GM18511 (cell line): ENCODE data around the gene ZNF277.

Source experiments
- ATAC-seq: cut with Tn5 transposase; IDR thresholded peaks from one replicate; pipeline ENCODE4 v1.9.1; 2021; ENCODE audit warnings: mild to moderate bottlenecking, moderate library complexity; ENCODE audit not compliant: unreplicated experiment

ZNF277 gene, protein sequence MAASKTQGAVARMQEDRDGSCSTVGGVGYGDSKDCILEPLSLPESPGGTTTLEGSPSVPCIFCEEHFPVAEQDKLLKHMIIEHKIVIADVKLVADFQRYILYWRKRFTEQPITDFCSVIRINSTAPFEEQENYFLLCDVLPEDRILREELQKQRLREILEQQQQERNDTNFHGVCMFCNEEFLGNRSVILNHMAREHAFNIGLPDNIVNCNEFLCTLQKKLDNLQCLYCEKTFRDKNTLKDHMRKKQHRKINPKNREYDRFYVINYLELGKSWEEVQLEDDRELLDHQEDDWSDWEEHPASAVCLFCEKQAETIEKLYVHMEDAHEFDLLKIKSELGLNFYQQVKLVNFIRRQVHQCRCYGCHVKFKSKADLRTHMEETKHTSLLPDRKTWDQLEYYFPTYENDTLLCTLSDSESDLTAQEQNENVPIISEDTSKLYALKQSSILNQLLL

DNA sequence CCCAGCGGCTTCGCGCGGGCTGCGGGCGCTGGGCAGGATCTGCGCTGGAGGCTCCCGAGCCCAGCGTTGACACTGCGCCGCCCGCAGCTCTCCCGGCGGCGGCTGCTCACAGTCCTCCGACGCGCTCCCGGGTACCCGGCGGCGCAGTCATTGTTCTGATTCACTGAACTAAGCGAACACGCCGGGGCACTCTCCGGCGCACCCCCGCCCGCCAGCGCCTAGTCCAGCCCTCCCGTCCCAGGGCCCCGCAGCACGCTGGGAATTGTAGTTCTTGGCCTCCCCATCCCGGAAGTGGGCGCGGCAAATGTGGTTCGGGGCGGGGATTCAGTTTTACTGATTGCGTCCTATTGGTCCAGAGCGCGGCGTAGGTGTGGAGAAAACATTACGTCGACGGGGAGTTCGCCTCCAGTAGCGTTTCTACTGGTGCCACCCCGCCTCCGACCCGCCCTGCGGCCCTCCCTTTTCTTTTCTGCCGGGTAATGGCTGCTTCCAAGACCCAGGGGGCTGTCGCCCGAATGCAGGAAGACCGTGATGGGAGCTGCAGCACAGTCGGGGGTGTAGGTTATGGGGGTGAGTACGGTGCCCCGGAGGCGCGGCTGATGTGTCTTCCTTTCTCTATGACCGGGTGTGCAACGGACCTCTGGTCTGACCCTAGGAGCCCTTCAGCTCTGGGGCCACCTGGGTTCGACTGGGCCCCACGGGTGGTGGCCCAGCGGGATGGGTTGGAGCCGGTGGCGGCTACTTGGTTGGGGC lies at the start of gene ZNF277, which contains the start of gene DOCK4:
TSS of gene ZNF277 (plus strand) at position 458 of the 753 bp plus-strand sequence. CDS start at position 480, 22 bp downstream.
TSS of gene DOCK4 (minus strand) at position 162 of the 753 bp plus-strand sequence. CDS start 261 bp downstream, outside the sequence.
- peak; percentile 94 for ATAC-seq

DNA sequence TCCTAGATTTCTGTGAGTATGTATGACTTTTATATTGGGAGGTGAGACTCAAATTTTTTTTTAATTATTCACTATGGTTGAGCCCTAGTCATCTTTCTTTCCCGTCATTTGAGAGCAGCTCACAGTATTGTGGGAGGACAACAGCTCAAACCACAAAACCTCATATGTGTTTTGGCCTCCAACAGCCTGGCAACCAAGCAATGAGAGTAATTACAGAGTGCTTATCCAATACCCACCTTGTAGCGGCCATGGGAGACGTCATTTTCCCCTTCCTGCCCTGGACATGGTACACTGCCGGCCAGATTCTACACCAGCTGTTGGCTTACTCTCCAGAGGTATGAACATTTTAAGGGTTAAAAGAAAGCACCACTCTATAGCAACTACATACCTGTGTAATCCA lies 49.4 kb upstream of the ZNF277 start:
- ATAC-seq, result no peak

DNA sequence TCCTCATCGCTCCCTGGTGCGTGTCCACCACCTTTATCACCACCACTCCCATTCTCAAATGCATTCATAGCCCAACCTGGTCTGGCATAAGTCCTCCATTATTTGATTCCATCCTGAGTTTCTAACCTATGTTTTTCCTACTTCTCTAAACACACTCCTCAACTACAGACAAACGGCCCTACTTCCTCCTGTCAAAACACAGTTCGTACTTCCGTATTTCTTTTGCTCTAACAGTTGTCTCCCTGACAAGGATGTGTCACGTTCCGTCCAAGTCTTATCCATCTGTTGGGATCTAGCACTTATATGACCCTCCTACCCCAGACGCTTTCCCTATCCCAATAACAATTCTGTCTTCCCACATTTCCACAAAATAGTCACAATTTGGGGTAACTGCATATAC lies 47.1 kb upstream of the ZNF277 start:
- ATAC-seq, result no peak

DNA sequence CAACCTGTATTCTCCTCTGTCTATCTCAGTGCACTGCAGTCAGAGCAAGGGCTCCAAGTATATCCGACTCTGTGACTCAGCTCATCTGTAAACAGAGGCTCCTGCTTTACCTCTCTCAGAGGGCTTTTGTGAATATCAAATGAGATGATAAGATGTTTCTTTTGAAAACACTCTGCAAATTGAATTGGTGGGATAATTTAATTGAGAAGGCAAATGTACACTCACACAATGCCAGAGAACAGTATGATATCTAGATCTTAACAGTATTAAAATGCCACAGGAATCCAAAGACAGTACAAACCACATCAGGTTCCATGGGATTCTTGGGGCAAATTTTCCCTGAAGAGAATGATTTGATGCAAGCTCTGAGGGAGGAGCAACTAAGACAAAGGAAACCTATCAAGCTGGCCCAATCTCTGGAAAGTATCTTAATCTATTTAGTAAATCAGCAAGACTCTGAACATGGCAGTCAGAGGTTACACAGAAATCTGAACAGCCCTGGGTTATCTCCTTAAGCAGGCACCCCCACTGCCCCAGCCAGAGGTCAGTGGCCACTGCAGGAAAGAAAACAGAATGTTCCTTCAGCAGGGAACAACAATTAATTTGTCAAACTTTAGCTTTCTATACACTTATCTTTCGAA lies 46.2 kb upstream of the ZNF277 start:
- ATAC-seq, result no peak

DNA sequence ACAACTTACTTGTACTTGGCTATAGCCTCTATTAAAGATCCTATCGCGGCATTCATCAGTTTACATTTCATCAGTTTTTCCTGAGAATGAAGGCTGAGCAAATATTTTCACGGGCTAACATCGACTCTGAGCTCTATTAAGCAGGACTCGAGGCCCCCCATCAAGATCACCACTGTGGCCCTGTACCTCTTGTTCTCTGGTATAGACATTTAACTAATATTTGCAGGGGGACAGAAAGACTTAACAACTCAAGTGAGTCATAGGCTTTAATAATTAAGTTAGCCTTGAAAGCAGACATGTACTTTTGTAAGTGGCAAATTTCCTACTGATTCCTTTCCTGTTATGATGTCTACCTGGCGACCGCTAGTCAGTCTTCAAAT lies 45.7 kb upstream of the ZNF277 start:
- no peak for ATAC-seq

DNA sequence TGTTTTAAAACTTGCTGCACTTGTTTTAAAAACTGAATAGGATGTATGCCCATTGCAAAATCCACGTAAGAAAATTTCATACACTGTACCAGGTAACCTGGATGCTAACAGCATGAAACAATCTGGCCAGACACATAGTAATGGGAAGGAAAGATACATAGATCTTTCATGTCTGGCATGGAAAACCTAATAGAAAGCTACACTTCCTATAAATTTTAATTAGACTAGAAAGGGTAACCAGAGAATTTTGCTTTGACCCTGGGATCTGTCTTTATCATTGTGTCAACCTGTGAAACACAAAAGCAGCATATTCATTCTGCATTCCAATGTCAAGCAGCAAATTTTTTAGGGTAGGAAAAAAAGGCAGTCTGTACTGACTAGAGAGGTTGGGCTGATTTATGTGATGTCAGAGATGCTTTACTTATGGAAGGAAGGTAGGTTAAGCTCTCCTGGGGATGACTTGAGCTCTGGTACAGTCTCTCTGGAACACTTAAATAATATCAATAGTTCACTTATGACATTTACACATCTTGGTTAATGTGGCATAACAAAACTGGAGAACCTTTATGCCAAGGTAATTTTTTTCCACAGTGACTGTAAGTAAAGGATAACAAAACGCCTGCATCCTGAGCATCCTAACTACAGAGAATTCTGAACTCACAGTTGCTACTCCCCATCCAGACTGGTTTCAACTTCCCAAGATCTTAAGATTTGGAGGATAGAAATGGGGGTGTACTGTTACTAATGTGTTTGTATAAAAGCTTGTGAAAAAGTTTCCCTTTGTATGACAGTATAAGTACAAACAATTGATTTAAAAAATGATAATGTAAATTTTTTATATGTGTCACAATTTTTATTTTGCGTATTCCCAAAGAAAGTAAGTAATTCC lies 45.0 kb upstream of the ZNF277 start:
- no peak for ATAC-seq

DNA sequence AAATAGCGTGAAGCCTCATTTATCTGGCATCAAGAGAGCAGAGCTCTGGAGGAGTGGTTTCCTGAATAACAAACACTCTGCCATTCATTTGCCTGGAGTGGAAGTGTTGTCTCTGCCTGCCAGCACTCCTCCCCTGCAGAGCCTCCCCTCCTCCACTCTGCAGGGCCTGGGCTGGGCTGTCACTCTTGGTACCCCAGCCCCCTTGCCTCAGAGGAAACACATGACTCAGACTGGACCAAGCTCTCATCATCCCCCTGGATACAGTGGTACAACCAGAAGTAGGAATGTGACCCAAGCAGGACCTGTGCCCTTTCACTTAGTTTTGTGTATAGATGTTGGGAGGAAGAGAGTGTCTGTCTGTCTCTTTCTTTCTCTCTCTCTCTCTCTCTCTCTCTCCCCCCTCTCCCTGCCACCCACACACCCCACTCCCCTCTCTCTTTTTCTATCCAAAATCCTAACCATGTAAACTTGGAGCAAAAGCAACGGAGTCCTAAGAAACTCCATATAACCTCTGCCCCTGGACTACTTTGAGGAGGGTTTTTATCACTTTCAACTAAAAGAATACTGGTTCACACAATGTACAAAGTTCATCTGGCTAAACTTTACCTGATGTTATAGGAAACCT lies 44.2 kb upstream of the ZNF277 start:
- ATAC-seq, result no peak

DNA sequence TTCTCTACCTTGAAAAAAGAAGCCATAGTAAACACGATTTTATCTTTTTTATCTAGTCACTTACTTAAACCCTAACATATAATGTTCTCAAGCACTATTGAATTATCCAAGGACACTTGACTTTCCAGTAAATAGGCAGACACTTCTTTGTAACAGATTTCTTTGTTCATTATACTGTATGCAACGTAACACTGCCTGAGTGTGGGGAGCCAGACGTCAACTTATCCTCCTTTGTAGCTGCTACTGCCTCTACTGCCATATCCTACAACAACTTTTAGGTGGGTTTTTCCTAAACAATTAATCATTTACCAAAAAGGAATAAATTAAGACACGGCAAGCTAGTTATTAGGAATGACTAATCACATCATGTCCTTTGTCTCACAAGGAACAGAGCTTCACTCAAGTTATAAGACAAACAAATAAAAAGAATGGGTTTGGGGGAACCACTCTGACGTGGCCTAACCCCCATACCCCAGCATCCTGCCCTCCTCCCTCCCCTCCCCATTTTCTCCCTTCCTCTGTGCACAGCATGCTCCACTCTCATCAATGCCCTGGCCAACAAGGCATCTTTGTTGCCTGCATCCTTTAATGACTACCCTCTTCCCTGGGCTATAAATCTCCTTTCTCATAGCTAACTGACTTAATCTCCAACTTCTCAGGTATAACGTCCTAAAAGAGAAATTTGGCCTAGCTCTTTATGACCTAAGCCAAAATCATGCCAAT lies 43.5 kb upstream of the ZNF277 start:
- ATAC-seq, result no peak

DNA sequence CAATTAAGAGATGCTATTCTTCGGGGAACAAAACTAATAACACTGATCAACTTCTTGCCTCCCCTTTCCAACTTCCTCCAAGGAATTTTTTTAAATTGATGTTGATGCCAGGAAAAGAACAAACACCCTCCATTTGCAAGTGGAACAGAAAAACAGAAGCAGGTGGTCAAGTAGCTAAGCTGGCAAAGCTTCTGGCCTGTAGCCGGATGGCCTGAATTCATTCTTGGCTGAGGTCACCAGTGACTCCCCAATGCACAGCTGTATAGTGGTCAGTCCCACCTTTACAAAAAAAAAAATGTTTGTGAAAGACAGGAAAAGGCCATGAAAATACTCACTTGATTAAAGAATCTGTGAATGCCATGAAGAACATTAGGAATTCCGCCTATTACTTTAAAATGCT lies 39.3 kb upstream of the ZNF277 start:
- ATAC-seq, result no peak

DNA sequence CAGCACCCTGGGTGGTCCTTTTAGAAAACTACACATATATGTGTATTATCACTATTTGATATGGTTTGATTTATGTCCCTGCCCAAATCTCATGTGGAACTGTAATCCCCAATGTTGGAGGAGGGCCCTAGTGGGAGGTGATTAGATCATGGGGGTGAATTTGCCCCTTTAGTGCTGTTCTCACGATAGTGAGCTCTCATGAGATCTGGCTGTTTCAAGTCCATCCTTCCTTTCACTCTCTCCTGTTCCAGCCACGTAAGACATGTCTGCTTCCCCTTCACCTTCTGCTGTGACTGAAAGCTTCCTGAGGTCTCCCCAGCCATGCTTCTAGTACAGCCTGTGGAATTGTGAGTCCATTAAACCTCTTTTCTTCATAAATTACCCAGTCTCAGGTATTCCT lies 37.6 kb upstream of the ZNF277 start:
- no peak for ATAC-seq

DNA sequence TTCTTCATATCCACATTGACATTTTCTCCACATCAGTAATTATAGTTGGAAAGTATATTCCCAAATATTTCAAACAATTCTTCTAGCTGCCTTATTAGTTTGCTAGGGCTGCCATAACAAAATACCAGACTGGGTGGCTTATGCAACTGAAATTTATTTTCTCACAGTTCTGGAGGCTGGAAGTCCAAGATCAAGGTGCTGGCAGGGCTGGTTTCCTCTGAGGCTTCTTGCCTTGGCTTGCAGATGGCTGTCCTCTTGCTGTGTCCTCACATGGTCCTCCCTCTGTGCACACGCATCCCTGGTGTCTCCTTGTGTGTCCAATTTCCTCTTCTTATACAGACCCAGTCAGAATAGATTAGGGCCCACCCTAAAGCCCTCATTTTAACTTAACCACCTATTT lies 34.8 kb upstream of the ZNF277 start:
- ATAC-seq, result no peak

DNA sequence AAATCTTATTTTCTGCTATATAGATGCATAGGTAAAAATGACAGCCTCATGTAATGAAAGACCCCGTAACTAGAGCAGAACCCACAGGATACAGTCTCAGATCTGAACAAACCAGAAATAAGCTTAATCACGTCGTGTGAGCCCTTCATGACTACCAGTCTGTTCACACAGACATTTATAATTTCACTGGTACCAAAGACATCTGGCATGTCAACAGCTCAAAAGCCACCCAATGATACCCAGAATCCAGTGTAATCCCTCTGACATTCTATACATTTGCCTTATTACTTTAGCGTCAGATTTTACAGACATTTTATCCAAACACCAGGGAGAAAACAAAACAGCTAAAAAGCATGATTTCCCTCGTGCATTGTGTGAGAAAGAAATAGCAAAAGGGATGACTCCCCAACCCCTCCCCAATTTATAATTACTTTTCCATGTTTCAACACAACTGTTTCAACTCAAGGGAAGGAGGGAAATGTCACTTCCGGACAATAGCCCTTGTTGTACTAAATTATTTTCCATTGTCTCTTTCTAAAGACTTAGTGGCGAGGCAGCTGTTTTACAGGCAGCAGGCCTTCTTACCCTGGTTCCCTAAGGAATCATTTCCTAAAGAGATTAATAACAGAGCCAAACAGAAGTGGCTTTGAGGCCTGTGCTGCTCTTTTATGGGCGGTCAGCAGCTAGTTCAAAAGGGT lies 33.5 kb upstream of the ZNF277 start:
- ATAC-seq, result no peak

DNA sequence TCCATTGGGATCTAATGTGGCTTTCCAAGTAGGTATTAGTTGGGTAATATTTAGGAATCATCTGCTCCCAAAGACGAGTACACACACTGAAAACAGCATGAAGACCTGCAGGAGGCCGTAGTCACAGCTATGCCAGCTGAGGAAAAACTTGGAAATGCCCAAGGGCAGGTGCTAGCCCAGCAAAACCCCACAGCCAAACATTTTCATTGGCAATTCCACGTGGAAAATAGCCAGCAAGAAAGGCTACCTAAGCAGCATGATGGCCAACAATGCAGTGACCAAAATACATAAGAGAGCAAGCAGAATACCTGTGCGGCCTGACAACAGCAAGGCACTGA lies 33.0 kb upstream of the ZNF277 start:
- ATAC-seq, result no peak

DNA sequence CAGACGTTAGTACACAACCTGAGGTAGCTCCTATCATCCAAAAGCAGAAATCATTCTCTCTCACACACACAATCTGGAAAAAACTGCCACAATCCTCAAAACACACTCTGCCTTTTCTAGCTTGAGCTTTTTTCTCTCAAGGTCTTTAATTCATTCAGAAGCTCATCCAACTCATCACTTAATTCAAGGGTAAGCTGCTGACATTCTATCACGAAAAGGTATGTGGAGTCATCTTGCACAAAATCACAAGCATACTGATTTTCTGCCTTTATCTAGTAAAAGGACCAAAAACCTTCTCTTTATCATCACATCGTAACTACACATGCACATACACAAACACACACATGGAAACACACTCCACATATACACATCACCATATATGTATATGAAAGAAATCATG lies 32.3 kb upstream of the ZNF277 start:
- ATAC-seq, result no peak

DNA sequence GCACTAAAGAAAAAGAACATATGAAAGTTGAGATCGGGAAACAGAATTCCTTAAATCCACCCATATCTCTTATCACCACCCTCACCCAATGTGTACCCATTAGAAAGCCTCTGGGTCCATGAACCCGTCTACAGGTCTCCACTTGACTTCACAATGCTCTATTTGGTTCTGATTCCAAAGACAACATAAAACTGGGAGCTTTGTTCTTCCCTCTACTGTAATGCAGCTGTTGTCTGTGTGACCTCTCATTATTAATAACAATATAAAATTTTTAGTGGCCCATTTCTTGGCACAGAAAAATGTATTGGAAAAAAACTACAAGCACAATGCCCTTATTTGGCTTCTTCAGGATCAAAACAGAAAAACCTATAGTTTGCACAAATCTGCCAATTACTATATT lies 30.3 kb upstream of the ZNF277 start:
- no peak for ATAC-seq

DNA sequence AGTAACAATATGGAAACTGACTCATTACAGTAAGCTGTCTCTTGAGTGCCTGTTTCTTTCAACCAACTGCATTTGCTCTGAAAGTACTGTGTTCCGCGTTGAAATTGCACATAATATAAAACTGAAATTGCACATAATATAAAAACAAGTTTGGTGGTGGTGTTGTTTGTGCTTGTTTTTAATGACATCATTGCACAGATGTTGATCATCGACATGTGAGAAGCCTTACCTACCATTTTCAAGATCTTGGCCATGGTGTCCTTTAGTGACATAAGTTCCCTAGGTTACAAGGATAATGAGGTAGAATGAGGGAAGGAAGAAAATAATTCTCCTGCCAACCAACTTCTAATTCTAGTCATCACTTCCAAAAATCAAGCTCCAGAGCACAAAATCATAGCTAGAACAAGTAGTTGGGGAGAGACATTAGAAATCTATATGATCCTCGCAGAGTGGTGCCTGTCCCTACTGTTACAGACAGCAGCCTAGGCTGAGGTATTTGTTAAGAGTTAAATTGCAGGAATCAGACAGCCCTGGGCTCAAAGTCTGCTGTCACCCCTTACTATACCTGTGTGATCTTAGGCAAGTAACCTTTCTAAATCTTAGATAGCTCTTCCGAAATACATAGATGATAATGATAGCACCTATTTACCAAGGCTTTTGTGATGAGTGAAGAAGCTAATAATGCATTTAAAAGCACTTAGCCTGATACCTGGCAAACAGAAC lies 29.6 kb upstream of the ZNF277 start:
- no peak for ATAC-seq

DNA sequence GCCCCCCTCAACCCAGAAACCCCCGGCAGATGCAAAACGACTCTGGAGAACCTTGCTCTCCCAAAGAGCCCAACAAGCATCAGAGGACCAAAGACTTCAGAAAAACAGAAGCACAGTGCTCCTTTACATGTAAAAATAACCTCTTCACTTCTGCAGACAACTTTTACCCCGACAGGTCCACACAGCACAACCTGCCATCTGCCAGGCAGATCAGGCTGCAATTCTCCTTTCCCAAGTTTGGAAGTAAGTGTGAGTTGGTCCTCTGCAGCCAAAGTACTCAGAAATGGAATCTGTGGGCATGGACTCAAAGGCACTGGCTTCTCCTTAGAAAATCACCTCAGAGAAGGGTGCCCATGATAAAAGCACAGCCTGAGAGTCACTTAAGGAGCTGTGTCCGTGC lies 26.3 kb upstream of the ZNF277 start:
- ATAC-seq, result no peak

DNA sequence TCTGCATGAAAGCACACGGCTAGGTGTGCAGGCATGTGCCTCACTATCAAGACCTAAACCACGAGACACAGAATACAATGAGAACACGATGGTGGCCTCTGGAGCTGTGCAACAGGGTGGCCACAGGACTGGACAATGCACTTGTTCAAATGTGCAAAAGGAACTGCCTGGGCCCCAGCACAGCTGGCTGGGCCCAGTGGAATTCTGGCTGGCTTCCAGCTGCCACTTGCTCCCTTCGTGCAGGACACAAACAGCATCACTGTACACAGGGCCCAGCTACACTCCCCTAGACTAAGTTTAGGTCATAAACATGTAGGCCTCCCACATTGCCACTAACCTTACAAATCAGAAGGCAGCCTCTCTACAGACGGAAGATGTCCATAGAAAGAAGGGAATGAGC lies 23.7 kb upstream of the ZNF277 start:
- ATAC-seq, result no peak
